ENCODE measurements around the gene PSTPIP2. TPM values are rescaled to one million over a fixed set of nuclear protein-coding genes. Genes with fewer than 3 reads are reported as not detected.
A peak's percentile ranks its signal among the peaks of the same experiment; 100 is the strongest.

PSTPIP2 gene
- total and polyA plus RNA-seq, 9 of the 15 experiments (the other 6 are each of a cell fraction or from before 2014, with no cell fraction given): 14.0 to 45.7 (median 27.1) TPM

GRCh38 chr18:46060359-46060841 is 11.7 kb downstream of the PSTPIP2 start (continued):
- peak; percentile 86; the same call in 1 of the 2 replicates for TF ChIP-seq ZNF592 (IDR thresholded peaks at IDR 0.05)
- no peak for TF ChIP-seq ZNF583 (CRISPR knock-in tag; IDR thresholded peaks at IDR 0.05)
- no peak for TF ChIP-seq CREB5 (CRISPR knock-in tag; IDR thresholded peaks at IDR 0.05)
- no peak for TF ChIP-seq THAP12 (CRISPR knock-in tag; IDR thresholded peaks at IDR 0.05)
- no peak for TF ChIP-seq ZNF780A (CRISPR knock-in tag; IDR thresholded peaks at IDR 0.05)
- peak; percentile 93 for TF ChIP-seq NCOR1 (IDR thresholded peaks at IDR 0.05)
- no peak for TF ChIP-seq MCM7 (IDR thresholded peaks at IDR 0.05)
- TF ChIP-seq CREBBP (IDR thresholded peaks at IDR 0.05; ENCODE audit: low read depth, low read length): no peak
- no peak for TF ChIP-seq SNRNP70 (optimal IDR thresholded peaks at IDR 0.05; ENCODE audit: low read depth, low read length)
- no peak for TF ChIP-seq PATZ1 (CRISPR knock-in tag; IDR thresholded peaks at IDR 0.05; ENCODE audit: borderline replicate concordance)
- TF ChIP-seq KLF1 (tag; IDR thresholded peaks at IDR 0.05): no peak
- TF ChIP-seq PHTF2 (CRISPR knock-in tag; IDR thresholded peaks at IDR 0.05): no peak
- TF ChIP-seq XRCC3 (IDR thresholded peaks at IDR 0.05): no peak
- no peak for TF ChIP-seq SPI1 (IDR thresholded peaks at IDR 0.05; ENCODE audit: borderline replicate concordance, low read depth, low read length)
- no peak for TF ChIP-seq RFX7 (CRISPR knock-in tag; IDR thresholded peaks at IDR 0.05)
- no peak for TF ChIP-seq CHD2 (IDR thresholded peaks at IDR 0.05; ENCODE audit: low read depth, low read length)
- TF ChIP-seq TBP (optimal IDR thresholded peaks at IDR 0.05; ENCODE audit: low read depth, low read length): peak; percentile 50
- no peak for TF ChIP-seq ZNF695 (CRISPR knock-in tag; IDR thresholded peaks at IDR 0.05)
- no peak for TF ChIP-seq MIER1 (IDR thresholded peaks at IDR 0.05; ENCODE audit: low read depth)
- no peak for TF ChIP-seq ESRRA (IDR thresholded peaks at IDR 0.05; ENCODE audit: borderline replicate concordance, low read depth)
- no peak for TF ChIP-seq SRF (CRISPR knock-in tag; IDR thresholded peaks at IDR 0.05)
- no peak for TF ChIP-seq ZNF224 (CRISPR knock-in tag; IDR thresholded peaks at IDR 0.05)
